ENCODE results near the gene STING1. TPM values are rescaled to one million over a fixed set of nuclear protein-coding genes. Genes with fewer than 3 reads are reported as not detected.

Gene STING1
- total and polyA plus RNA-seq, 10 of the 15 experiments (the other 5 are each of a cell fraction or from before 2014, with no cell fraction given) = 10.1 to 56.1 (median 41.0) TPM

- ATAC-seq (no peak), FAIRE-seq (no peak)
- TF ChIP-seq STAT3 (IDR thresholded peaks at IDR 0.05; ENCODE audit: low read depth, low read length) = no peak
- TF ChIP-seq BRCA1 (IDR thresholded peaks at IDR 0.05; ENCODE audit: low read depth, low read length) = no peak
- no peak for TF ChIP-seq NFXL1 (IDR thresholded peaks at IDR 0.05; ENCODE audit: borderline replicate concordance)
- TF ChIP-seq FOS (IDR thresholded peaks at IDR 0.05; ENCODE audit: borderline replicate concordance, extremely low read depth, insufficient read length) = no peak
- no peak for TF ChIP-seq ZBTB40 (IDR thresholded peaks at IDR 0.05; ENCODE audit: borderline replicate concordance)
- TF ChIP-seq HDAC6 (IDR thresholded peaks at IDR 0.05; ENCODE audit: unreplicated experiment) = no peak
- TF ChIP-seq SUZ12 (IDR thresholded peaks at IDR 0.05; ENCODE audit: unreplicated experiment) = no peak
- no peak for TF ChIP-seq ZNF384 (IDR thresholded peaks at IDR 0.05; ENCODE audit: borderline replicate concordance, low read depth, low read length)
- no peak for TF ChIP-seq ZBTB4 (CRISPR knock-in tag; IDR thresholded peaks at IDR 0.05)
- TF ChIP-seq USF2 (IDR thresholded peaks at IDR 0.05; ENCODE audit: borderline replicate concordance, low read depth, low read length) = no peak
- no peak for TF ChIP-seq NR2F1 (conservative IDR thresholded peaks at IDR 0.05)
- TF ChIP-seq YBX1 (IDR thresholded peaks at IDR 0.05) = no peak
- TF ChIP-seq EGR1 (IDR thresholded peaks at IDR 0.05; ENCODE audit: borderline replicate concordance in 1 of 2, low read depth in 2 of 2, low read length in 2 of 2) = no peak
- TF ChIP-seq TARDBP (IDR thresholded peaks at IDR 0.05; ENCODE audit: borderline replicate concordance) = no peak
- TF ChIP-seq IRF4 (IDR thresholded peaks at IDR 0.05; ENCODE audit: low read depth, low read length) = no peak
- no peak for TF ChIP-seq NRF1 (conservative IDR thresholded peaks at IDR 0.05; ENCODE audit: low read depth, low read length)
Measured at GRCh38 chr5:139461176-139461575, 21.4 kb downstream of the STING1 start.

More at GRCh38 chr5:139461176-139461575, 21.4 kb downstream of the STING1 start:
- Histone ChIP-seq H3K9ac (ENCODE audit: control insufficient read depth, insufficient read depth, low read length) (no peak overlapping the region), H2AFZ (ENCODE audit: control insufficient read depth, low read depth, low read length) (no peak overlapping the region), H3K4me2 (ENCODE audit: control insufficient read depth, insufficient read depth) (no peak overlapping the region), H3K36me3 (ENCODE audit: control insufficient read depth in 2 of 2, insufficient read depth in 2 of 2, low read length in 1 of 2) (no peaks in the 10 kb centered on the region), H3K4me3 (no peak overlapping the region), H3K4me1 (ENCODE audit: control insufficient read depth, insufficient read depth, low read length) (peaks cover 37% of the 10 kb centered on the region), H3K27ac (ENCODE audit: control insufficient read depth, insufficient read depth) (no peak overlapping the region), H3K9me3 (replicated peaks; ENCODE audit: control insufficient read depth, insufficient read depth, low read length) (no peaks in the 10 kb centered on the region), H3K79me2 (ENCODE audit: control insufficient read depth, insufficient read depth, low read length) (no peaks in the 10 kb centered on the region), H3K27me3 (replicated peaks in 1 of 2; ENCODE audit: control insufficient read depth in 2 of 2, insufficient read depth in 2 of 2, low read length in 1 of 2) (no peaks in the 10 kb centered on the region), H4K20me1 (ENCODE audit: control insufficient read depth, insufficient read depth) (no peaks in the 10 kb centered on the region)
- POLR2A ChIA-PET = interaction anchor here (2.0 kb wide), 1 partner anchor 64 kb away, joined by 4 read pairs; no protein-coding TSS in a partner anchor
- no peak for DNase-seq (ENCODE audit: low read depth, low spot score)
- intact Hi-C loops (cut with micrococcal nuclease; ENCODE audit: unreplicated experiment) = no loop called here
- WGBS (ENCODE audit: insufficient coverage, insufficient replicate concordance, low lambda C conversion rate, missing lambda C conversion rate) = 97% methylated on average over 7 of the region's 7 CpGs
- CTCF ChIA-PET = interaction anchor here (0.8 to 4.4 kb wide), 6 partner anchors 13 to 109 kb away, joined by 3 to 39 read pairs (median 4); no protein-coding TSS in a partner anchor
- in situ Hi-C loops (cut with MboI) = no loop called here
- SMC1A ChIA-PET (ENCODE audit: uncharacterized antibody, unreplicated experiment) = interaction anchor here (0.7 to 4.1 kb wide), 4 partner anchors 13 to 52 kb away, joined by 3 to 32 read pairs (median 4); no protein-coding TSS in a partner anchor
- no TSS peak for BruUV-seq (replicated peaks)
- RAD21 ChIA-PET (ENCODE audit: unreplicated experiment) = interaction anchor here (0.9 to 4.0 kb wide), 3 partner anchors 13 to 21 kb away, joined by 3 to 18 read pairs (median 3); partner anchors contain the start of gene STING1

Measured in GM12878 (cell line).